Umbilical cord (tissue), 2 donors: ENCODE results near the gene RTP4. TPM values are rescaled to one million over a fixed set of nuclear protein-coding genes. Genes with fewer than 3 reads are reported as not detected.

ENCODE experiments used
- DNase-seq: peaks from one replicate; pipeline ENCODE4 v3.0.0-alpha.2; 2015; ENCODE audit warnings: low spot score
- total RNA-seq: library from RNA; depleted of rRNA; stranded (reverse); fragments of >200 nt; gene quantifications from one replicate; pipeline ENCODE4 v1.2.3, GENCODE V29; 2014; ENCODE audit warnings: low replicate concordance; ENCODE audit not compliant: insufficient read depth

Gene RTP4, protein sequence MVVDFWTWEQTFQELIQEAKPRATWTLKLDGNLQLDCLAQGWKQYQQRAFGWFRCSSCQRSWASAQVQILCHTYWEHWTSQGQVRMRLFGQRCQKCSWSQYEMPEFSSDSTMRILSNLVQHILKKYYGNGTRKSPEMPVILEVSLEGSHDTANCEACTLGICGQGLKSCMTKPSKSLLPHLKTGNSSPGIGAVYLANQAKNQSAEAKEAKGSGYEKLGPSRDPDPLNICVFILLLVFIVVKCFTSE
- total RNA-seq: 0.72 TPM

DNA sequence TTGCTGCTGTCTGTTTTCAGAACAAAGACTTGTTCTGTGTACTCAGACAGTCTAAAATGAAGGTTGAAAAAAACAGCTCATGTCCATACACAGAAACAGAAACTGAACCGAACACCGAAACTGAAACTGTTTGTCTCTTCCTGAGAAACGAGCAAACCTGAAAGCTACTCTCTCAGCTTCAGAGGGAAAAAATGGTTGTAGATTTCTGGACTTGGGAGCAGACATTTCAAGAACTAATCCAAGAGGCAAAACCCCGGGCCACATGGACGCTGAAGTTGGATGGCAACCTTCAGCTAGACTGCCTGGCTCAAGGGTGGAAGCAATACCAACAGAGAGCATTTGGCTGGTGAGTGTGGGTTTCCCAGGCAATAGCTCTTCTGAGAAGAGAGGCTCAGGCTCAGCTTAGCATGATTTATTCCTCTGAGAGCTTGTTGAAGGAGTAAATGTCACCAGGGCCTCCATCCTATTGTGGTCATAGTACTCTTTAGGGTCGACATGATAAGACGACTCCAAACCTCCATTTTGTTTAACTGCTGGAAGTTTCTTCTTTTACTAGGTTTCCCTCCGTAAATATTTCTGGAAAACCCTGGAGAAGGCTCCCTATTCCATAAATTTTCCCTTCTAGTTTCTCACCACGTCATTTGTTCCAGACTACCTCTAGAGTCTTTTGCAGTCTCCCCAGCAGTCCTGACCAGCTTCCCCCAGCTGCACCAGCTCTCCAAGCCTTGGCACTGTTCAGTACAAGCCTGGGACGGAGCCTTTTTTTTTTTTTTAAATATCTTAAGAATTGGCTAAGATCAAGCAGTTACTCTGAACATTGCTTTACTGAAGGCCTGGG, at the start of gene RTP4:
TSS of gene RTP4 (plus strand) at position 135 of the 838 bp plus-strand sequence. CDS start at position 192, 57 bp downstream.
- DNase-seq: peak; percentile 42

DNA sequence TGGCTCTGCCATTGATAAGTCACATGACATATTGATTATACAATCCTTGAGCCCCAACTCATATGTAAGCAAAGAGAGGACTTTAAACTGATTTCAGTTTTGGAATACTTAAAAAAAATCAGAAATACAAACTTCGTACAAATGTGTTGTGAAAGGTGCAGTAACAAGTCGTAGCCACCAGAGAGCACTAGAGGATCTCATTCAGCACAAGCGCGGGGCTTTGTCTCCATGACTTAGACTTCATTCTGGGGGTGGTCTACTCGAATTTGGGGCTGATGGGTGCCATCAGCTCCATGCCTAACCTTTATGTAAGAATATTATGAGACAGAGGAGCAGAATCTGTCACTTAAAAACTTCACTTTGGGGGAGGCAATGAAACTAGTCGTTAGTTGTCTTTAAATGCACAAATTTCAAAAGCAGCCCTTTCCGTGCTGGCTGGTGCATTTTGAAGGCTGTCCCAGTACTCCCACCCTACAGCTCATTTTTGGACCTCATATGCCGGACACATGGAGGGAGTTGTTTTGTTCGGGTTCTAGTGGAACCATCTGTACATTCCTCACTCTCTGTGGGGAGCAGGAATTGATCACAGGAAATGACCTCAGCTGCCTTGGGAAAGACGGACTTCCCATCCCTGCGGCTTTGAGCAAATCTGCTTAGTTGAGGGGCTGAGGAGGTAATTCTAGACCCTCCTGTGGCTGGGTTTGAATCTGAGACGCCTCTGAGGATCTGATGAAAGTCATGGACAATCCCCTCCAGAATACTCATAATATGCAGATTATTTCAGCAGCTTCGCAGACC, 49.2 kb upstream of the RTP4 start:
- peak; percentile 67 for DNase-seq

DNA sequence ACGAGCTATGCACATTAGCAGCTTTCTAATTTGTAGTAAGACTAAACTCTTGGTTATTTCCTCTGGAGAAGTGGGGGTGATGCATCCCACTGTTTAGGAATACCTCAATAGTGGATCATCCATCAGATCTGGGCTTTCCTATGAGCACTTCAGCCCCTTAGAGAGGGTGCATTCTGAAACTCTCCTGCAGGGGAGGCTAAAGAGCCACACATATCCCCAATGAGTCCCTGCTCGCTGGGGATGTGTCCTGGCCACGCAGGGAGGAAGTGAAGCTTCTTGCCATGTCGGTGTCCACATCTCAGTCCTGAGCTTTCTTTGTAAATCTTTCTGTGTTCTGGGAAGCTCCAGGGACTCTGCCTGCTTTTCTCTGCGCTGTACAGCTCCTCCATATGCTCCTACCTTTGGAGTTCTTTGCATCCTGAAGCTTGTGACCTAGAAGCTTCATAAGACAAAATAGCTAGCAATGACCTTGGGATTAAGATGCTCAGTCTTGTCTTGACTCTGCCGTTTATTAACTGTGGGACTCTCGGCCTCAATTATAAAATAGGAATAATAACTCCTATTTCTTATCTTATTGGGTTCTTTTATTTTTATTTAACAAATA, 48.4 kb upstream of the RTP4 start:
- DNase-seq: peak; percentile 80

DNA sequence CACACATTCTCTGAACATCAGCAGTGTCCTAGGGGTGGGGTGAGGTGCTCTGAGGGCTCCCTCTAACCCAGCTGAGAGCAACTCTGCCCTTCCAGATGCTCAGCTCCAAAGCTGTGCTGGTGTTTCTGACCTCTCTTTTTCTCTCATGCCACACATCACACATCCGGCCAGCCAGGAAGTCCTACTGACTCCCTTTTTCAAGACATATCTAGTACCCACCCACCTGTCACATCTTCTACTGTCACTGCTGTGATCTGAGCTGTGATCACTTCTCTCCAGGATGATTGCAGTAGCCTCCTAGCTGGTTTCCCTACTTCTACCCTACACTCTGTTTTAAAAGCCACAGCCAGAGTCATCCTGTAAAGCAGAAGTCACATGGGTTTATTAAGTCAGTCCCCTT, 46.4 kb upstream of the RTP4 start:
- DNase-seq: no peak

DNA sequence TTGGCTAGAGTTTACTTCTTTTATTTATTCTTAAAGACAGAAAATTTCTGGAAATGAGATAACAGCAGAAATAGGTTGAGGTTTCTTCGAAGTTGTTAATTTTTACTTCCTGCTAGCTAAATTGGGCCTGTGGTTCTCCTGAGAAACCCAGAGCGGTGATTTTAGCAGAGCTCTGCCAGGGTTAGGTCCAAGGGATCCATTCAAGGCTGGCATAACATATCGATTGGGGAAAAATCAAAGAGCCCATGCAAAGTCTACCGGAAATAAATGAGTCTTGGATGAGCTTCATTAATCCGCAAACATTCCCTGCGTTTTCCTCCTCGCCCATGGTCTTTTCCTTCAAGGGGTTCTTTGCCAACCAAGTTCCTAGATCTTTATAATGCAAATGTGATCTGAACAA, 45.9 kb upstream of the RTP4 start:
- DNase-seq: no peak

DNA sequence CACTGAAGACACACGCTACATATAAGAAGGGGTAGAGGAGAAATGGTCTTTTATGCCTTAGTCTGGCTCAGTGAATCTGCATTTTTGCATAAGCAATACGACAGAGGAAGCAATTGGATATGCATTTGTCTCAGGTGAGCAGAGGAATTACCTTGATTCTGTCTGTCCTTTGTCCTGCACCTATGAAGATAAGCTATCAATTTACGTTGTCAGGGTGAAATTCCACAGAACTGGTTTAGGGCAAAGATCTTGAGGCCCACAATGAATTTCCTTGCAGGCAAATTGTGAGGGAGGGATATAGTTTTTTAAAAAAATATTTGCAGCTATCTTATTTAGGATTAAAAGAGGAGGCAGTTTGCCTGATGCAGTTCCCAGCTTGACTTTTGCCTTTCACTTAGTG, 45.1 kb upstream of the RTP4 start:
- DNase-seq: no peak

DNA sequence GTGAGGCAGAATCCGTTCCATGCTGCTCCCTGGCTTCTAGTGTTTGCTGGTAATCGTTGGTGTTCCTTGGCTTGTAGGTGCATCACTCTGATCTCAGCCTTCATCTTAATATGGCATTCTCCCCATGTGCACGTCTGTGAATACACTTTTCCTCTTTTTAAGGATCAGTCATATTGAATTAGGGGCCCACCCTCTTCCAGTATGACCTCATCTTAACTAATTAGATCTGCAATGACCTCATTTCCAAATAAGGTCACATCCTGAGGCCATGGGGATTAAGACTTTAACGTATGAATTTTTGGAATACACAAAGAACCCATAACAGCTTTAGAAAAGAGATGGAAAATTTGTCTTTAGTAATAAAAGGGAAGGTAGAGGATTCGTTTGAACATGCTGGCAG, 42.6 kb upstream of the RTP4 start:
- no peak for DNase-seq

DNA sequence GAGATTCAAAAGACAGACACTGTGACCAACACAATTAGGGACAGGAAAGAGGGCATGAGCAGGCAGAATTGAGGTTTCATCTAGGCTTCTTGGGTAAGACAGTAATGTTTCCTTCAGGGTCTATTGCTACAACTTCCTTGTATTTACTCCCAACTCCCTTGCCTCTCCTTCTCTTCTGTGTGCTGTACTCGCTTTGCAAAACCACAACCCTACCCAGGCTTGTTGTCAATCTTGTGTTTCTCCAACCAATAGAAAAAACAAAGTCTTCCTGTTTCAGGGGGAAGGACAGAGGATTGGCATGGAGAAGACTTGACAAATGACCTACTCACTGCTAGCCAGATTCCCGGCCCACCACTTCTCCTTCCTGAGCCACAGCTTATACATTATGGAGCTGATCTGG, 40.3 kb upstream of the RTP4 start:
- DNase-seq: no peak

DNA sequence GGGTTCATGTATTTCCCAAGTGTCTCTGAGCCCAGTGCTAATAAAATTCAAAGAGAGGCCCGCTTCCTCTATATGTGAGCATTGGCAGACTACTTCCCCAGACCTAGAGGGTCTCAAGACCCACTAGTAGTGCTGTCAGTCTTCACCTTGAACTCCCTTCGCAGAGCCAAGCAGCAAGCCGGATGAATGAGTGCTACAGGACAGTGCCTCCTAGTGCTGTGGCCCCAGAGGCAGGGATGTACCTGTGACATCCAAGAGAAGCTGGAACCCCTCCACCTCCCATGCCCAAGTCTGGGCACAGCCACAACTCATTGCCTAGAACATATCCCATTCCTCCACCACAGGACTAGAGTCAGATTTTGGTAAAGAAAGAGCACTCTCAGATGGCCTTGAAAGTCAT, 39.5 kb upstream of the RTP4 start:
- DNase-seq: no peak

DNA sequence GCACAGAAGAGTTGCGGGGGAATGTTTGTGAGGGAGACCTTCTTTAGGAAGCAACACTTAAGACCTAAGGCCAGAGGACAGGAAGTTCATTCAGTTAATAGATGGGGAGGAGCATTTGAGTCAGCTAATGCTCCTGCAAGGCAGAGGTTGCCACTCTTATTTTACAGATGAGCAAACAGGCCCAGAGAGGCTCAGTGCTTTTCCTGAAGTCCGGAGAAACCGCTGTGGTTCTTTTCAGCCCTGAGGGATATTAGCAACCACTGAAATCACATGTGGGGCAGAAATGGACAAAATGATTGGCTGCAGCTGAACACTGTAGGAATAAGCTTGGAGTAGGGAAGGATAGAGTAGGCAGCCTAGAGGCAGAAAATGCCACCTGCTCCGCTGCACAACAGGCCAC, 33.3 kb upstream of the RTP4 start:
- DNase-seq: no peak

DNA sequence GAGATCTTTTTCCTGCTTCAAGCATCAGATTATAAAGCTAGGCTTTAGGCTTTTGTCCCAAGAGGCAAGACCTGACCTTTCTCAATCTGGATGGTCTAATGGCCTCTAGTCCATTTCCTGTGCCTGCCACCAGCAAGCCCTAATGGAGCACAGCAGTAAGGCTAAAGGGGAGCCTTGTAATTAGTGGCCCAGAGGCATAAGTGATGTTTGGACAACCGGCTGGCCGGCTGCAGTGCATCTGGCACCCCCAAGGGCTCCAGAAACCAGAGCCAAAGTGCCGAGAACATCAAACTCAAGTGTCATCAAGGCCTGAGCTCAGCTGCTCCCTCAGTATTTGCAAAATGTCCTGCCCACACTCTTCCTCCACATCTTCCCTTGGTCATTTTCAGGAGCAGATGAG, 31.9 kb upstream of the RTP4 start:
- no peak for DNase-seq

DNA sequence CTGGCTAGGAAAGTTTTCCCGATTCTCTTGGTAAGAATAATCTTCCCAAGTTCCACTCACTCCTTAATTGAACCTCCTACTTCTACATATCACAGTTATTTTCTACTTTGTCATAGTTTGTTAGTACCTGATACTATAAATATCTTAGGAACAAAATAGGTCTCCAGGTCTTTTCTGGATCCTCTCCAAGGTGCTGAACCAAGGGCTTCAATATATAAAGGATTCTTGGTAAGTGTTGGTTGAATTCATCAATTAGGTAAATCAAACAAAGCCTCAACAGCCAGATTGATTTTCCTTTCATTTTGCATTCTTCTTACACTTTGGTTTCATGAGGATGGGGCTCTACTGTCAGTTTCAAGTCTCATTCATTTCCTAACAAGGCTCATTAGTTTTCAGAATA, 27.6 kb upstream of the RTP4 start:
- DNase-seq: no peak

DNA sequence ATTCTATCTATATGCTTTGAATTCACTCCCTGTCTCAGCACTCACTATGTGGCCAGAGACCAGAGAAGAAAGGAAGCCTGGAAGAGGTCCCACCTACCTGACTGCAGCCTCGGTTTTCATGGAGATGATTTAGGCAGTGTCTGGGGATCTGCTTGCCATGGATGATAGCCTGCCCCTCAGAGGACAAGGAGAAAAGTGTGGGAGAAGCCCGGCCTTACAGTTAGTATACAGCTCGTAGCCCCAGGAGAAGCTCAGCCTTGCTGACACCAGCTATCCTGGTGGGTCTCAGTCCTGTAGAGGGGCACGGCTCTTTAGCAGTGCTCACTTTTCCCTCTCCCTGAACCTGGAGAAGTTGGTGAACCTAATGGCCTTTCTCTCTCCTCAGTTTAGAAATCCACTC, 25.9 kb upstream of the RTP4 start:
- no peak for DNase-seq

DNA sequence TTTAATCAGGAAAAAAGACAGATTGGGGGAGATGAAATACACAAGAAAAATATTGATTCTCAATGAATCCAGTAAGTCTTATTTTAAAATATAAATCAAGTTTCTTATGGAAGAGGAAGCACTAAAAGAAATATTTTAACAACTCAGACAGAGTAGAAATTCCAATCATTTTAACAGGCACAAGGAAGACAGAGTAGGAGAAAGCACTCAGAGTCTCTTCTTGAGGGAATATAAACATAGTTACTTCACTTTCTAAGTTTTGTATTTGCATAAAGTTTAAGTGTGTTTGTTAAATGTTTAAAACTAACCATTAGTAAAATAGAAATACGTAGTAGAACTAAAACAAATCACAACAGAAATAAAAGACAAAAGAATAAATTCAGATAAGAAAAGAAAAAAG, 24.5 kb upstream of the RTP4 start:
- peak; percentile 11 for DNase-seq

DNA sequence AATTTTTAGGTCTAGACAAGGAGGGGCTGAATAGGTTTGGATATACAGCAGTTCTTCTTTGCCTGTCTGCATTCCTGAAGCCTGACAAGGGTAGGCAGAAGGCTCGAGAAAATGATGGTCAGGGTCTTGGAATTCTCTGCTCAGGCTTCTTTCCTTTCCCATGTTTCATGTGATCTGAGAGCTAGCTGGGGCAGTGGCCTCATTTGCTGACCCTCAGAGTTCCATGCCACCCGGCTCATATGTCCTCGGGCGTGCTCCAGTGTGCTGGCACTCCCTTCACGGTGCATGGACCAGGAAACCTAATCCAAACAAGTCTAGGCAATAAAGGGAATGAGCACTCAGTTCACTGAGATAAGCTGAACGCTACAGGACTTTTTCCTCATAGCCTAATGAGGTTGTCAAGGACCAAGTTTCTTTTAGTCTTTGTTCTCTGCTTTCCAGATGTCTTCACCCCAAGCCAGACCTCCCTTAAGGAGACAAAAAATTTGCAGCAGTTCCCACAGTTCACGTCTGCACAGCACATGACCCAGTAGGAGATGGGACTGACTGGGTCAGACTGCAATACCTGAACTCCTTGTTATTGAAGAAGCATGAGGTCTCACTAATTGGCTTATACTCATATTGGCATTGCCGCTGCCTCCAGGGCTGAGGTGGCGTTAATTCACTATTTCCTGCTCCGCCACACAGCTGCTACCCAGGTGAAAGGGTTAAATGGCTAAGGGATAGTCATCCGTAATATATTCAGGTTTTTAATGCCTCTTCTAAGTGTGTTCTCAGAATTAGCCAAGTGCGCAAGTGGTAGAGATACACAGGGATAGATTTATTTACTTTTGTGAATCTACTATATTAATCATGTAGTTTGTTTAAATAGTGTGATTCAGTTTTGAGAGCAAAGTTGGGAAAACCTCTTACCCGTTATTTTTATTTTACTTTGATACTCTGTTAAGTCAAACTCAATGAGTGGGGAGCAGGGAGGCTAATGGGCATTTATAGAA, 15.3 kb upstream of the RTP4 start:
- no peak for DNase-seq

DNA sequence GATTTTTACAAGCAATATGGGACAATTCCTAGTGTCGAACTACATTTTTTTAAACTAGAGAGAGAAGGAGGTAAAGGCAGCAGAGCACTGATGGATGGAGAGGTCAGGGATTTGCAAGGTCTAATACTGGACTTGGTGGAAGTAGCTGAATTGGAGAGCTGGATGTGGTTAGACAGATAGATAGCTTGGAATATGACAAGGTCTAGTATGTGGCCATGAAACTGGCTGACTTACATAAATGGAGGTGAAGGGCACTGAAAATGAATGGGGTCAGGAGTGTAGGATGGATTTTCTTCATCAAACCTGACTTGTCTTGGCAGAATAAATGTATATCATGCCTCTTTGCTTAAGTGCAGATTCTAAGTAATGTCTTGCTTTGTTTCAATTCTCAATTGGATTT, 10.1 kb upstream of the RTP4 start:
- no peak for DNase-seq

DNA sequence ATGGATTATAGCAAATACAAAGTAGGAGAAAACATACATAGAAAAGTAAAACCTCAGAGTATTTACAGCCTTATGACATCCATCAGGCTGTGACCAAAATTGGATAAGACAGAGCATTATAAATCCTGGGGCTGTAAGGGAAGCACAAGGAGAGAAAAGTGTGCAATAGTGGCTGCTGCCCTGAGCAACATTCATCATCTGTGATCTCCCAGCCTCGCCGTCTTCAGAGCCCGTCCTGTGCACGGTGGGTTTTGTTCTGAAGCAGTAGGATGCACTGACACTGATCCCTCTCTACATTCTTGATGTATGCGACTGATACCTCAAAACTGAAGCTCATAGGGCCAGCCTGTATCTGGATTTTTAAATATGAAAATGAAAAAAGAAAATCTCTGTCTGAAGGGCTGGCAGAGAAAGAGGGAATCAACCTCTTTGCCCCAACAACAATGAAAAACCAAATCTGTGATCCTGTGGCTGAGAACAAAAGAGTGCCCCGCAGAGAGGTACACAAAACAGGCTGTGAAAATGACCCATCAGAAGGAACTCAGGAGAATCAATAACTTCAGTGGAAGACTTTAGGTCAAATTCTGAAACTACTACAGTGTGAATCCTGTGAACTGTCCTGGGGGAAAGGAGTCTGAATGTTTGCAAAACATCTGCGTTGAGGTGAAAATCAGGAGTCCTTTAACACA, 8.2 kb upstream of the RTP4 start:
- no peak for DNase-seq

DNA sequence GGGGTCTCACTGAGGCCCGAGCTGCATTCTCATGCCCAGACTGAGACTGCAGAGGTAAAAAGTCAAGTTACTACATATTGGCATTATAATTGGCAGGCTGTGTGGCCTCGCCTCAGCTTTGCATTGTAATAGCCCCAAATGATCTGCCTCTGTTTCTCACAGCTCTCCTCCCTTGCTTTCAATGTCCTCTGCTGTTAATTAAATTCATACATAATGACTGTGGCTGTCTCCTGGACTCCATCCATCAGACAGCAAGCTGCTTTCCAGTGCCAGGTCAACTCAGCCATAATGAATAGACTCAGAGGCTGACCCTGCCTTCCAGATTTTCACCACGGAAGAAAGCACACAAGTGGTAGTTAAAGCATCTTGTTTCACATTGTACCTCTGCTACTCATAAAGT, 7.6 kb upstream of the RTP4 start:
- DNase-seq: no peak

DNA sequence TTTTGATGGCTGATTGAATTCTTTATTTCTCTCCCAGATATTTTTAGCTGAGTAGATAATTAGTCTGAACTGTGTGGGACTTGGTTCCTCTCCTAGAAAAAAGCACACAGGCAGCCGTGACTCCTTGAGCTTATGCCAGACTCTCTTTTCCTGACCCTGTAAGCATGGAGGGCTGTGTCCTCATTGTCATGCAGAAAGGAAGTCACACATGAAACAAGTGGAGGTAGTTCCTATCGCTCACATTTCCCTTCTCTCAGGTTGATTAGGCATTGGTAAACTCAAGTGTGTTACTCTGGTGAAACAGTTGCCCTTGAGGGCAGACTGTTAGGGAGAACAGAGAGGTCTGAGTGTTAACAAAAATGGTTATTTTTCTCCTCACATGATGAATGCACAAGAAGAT, 6.3 kb upstream of the RTP4 start:
- no peak for DNase-seq

DNA sequence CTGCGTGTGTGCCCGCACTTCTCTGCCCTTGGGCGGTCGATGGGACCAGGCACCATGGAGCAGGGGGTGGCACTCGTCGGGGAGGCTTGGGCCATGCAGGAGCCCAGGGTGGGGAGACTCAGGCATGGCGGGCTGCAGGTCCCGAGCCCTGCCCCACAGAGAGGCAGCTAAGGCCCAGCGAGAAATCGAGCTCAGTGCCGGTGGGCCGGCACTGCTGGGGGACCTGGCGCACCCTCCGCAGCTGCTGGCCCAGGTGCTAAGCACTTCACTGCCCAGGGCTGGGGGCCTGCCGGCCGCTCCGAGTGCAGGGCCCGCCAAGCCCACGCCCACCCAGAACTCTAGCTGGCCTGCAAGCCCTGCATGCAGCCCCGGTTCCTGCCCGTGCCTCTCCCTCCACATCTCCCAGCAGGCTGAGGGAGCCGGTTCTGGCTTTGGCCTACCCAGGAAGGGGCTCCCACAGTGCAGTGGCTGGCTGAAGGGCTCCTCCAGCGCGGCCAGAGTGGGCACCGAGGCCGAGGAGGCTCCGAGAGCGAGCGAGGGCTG, 553 bp upstream of the RTP4 start:
- no peak for DNase-seq
